Stimulated activated CD8-positive, alpha-beta memory T cell treated with anti-CD3 and anti-CD28 coated beads, Interleukin-15, amount 100 ng/mL, for 24 hours (primary cell): ENCODE data around the gene CEP57.

Experiments used
- DNase-seq: peaks from one replicate; pipeline ENCODE4 v3.0.0-alpha.2; 2020; ENCODE audit warnings: low read depth

Gene CEP57

DNA sequence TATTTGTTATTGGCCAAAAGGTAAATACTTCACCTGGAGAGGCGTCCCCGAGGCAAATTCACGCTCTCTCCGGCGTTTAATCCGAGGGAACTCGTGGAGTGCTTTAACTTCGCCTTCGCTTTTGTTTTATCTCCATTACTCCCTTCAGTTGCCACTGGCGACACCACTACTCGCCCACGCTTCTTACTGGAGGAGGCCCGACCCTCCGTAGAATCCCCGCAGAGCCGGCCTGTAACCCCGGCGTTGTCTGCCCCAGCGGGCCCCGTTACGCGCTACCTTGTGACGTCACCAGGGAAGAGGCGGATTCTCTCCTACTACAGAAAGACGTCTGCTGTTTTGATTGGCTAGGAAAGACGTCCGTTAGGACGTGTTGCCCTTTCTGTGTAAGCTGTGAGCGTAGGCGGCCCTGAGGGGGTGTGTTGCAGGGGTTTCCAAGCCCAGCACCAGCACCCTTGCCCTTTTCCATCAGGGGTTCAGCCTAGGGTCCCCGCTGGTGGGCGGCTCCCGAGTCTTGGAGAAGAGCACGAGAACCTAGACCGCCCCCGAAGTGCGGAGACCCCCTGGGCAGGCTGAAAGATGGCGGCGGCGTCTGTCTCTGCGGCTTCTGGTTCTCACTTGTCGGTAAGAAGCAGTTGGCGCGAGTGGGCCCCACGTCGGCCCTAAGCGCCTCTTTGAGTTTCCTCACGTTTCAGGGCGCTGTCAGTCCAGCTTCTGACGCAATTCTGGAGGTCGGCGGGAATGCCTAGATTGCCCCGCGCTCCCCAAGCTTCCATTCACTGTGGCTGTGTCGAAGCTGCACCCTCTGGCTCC, at the start of gene CEP57:
TSS of gene CEP57 (plus strand) at position 376 of the 810 bp plus-strand sequence. CDS start at position 577, 201 bp downstream.
- peak; percentile 72 for DNase-seq

DNA sequence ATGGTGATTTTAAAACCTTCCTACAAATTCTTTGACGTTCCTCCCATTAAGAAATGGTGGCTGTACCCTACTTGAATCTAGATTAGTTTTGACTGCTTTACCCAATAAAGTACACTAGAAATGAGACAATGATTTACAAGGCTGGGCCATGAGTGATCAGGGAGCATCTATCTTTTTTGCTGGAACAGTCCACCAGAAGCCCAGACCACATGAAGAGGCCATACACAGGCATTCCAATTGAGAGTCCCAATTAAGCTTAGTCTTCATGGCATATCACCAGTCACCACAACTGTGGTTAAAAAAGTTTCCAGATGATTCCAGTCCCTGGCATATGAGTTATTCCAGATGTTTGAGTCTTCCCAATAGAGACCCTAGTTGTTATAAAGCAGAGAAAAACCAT, 40.2 kb upstream of the CEP57 start:
- DNase-seq, result no peak

DNA sequence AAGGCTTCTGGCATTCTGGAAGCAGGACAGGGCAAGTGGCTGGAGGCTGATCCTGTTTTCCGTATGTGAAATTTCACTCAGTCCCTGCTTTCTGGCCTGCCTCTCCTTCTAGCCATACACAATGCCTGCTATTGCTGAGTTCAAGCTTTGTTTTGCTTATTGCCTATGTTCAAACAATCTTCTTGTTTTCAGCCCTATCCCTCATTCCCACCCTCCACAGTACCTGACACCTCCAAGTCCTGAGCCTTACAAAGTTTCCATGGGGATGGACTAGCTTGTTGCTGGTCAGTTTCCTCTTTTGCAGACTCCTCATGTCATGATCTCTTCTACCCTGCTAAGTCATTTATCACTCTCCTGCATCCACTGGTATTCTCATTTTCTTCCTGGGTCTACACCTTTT, 38.8 kb upstream of the CEP57 start:
- no peak for DNase-seq

DNA sequence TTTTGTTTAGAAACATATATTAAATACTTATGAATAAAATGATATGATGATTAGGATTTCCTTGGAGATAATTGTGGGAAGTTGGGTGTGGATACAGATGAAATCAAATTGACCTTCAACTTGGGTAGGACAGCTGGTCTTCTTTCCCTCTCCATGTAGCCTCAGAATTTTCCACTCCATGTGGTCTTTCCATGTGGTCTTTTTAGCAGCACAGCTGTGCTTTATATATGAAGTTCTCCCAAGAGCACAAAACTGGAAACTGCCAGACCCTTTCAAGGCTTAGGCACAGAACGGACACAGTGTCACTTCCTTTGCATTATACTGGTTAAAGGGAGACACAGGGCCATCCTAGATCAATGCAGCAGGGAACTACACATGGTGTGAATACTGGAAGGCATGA, 29.4 kb upstream of the CEP57 start:
- DNase-seq, result no peak

DNA sequence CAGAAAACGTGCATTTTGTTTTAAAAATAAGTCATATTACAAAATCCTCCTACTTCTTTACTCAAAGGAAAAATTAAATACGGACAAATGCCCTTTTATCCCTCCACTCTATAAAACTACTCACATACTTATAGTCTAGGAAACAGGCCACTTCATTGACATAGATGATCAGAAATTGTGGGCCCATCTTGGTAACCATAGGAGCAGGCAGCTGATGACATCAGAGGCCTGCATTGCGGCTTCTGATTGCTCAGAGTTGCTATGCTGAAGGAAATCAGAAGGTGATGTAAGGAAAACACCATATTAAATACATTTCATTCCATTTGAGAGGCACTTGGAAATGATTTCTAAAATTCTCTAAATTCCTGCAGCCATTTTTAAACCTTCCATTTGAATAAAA, 27.8 kb upstream of the CEP57 start:
- no peak for DNase-seq

DNA sequence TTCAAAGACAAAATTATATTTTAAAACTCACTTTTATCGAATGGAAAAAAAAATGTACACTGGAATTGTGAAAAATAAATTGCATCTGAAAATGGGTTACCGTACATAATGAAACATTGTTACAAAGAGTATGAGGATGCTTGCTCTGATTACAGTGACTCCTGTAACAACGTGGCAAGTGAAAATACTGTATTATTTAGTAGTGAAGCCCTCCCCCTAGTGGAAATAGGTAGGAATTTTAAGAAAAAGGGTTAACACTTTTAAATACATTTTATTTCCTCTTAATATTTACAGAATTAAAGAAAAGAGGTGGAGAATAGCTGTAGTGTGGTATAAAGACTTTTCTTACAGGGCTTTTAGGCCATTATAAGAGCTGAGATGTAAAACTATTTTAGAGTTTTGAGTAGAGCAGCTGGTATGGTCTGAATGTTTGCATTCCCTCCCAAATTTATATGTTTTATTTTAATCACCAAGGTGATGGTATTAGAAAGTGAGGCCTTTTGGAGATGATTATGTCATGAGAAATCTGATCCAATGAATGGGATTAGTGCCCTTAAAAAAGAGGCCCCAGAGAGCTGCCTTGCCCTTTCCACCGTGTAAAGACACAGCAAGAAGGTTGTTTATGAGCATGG, 25.9 kb upstream of the CEP57 start:
- DNase-seq, result no peak

DNA sequence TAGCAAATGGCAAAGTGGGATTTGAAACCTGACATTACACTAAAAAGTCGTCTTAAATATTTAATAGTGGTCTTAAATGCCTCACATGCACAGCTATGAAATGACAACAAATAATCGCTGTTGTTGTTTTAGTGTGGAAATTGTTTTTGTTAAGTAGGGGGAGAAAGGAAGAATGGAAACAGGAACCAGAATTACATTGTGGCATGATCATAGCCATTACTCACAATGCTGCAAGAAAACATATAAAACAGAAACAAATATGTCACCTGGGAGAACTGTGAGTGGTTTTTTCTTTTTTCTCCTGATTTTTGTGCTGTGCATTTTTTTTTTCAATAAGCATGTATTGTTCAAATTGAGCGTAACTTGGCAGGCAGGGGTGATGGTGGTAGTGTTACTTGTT, 23.6 kb upstream of the CEP57 start:
- no peak for DNase-seq

DNA sequence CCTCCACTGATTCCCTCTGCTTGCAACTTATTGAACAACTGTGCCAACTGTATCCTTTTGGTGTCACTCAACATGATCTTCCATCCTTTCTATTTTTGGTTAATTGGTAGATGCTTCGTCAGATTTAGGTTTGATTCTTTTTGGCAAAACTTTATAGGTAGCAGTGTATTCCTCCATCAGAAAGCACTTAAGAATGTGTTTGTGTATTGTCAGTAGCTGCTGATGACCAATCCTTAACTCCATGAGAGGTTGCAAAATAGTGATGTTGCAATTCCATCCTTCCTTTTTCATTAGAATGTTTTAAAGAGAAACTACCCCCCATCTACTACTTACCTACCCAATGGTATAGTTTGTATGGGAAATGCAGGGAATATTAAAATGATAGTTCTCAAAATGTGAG, 22.8 kb upstream of the CEP57 start:
- DNase-seq, result no peak

DNA sequence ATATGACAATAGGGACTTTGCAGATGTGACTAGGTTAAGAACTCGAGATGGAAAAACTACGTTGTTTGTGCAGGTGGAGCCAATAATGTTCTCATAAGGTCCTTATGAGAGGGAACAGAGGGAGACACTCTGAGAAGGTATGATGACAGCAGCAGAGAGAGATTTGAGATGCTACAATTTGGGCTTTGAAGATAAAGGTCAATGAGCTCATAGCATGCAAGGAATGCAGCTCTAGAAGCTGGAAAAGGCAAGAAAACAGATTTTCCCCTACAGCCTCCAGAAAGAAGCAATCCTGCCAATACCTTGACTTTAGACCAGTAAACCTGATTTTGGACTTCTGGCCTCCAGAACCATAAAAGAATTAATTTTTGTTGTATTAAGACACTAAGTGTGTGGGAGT, 21.8 kb upstream of the CEP57 start:
- no peak for DNase-seq

DNA sequence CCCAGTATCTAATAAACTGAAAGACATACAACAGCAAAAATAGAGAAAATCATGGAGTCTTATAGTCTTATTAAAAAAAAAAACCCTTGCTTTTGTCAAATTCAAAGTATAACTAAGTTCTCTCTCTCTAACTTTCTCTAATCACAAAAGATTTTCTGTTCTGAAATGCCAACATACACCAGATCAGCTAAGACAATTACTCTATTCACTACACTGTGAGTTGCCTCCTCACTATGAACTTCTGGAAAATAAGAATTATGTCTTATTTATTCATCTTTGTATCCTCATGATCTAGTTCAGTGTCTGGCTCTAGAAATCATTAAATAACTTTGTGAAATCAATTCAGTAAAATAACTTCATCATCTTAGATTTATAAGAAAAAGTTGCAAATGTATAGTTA, 13.4 kb upstream of the CEP57 start:
- no peak for DNase-seq

DNA sequence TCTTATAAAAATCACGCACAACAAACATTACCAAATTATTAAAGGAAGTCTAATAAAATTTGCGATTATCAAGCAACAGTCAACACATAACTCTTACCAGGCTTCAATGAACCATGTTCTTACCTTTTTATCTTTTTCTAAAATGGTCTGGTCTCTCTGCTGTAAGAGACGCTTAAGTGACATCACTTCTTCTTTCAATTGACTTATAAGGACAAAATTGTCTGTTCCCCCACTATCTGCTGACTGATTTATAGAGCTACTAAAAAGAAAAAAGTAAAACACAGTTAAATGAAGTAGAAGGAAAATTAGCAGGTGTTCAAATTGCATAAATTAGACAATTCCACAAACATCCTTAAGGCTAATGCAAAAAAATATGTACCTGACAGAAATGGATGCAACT, 11.6 kb upstream of the CEP57 start:
- no peak for DNase-seq

DNA sequence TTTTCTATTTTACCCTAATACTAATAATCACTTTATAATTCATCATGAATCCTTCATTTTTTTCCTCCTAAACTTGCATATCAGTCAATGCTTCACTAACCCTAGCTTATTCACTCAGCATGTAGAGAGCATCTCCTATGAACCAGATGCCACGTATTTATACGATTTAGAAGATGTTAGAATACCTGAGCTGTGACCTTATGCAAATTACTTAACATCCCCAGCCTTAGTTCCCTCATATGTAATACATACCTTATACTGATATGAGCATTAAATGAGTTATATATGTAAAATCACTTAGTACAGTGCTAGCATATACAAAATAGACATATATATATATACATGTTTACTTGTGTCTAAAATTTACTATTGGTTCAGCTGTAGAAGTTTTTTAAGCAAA, 9.8 kb upstream of the CEP57 start:
- DNase-seq, result no peak

DNA sequence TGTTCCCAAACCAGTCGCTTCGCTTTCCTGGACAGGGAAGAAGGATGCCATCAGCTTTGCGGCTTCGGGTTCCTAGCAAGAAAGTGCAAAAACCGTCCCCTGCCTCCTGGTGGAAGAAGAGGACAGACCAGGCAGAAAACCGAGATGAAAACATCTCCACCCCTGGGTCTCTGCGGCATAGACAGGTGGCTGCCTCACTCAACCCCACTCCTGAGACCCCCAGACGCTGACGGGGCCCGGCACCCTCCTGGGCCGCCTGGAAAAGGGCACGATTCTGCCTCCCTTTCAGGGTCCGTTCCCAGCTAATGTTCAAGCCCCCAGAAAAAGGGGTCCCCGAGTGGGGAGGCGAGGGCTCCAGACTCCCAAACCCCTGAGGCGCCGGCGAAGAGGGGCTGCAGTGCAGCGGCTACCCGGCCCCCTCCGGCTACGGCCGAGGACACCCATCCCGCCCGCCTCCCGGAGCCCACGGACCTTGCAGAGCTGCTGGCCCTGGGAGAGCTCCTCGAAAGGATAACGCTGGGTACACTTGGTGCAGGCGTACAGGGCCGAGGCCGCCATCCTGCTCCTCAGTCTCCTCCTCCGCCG, 1.3 kb upstream of the CEP57 start:
- DNase-seq, result no peak

DNA sequence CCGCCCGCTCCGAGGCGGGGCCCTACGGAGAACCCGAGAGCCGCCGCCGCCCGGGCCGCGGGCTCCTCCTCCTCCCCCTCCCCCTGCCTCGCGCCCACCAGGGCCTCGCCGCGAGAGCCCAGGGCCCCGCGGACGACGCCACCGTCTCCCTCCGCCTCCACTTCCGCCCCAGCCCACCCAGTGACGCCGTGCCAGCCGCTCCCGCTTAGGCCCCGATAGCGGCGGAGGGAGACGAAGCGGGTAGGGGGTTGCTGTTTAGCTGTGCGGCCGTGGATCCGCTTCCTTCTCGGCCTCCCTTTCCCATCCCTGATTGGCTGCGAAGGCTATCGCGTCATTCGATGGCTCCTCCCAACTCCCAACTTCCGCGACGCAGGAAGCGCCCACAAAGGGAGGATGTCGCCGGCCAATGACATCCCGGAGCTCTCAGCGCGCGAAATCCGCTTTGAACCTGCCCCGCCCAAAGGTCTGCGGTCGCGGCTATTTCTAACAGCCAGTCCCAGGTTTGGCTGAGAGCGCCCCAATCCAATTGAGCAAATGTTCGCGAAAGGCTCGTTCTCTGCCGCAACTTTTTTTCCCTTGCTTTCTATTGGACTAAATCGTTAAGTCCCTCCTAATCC, 684 bp upstream of the CEP57 start, which contains the start of gene FAM76B:
TSS of gene FAM76B (minus strand) at position 277 of the 617 bp plus-strand sequence. CDS start 304 bp downstream, outside the sequence.
- DNase-seq, result peak; percentile 78

DNA sequence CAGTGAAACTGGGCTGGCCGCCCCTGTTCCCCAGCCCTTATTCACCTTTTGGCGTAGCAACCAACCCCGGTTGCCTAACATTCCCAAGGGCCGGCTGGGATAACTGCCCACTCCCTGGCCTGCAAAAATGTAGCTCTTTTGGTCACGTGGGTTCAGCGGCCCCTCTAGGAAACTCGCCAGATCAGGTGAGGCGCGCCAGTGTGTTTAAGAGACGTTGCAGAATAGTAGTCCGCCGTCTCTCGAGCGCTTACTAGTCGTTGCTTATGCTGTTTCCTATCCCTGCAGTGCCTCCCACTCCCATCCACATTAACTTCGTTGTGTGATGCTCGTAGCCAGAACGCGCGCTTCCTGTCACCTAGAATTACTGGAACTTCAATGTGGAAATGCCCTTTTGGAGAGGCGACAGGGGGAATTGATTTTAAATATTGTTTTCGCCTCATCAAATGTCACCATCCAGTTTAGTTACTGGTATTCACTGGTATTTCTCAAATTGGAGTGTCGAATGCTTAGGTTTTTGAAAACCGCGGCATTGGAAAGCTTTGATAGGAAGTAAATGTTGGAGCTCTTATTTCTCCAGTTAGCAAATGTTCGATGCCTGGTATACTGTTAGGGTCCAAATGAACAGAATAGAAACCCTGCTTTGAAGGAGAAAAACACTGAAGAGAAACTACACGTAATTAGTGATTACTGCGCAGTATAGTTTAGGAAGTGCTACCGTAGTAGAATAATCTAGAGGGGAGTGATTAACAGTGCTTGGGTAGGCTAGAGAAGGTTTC, 823 bp downstream of the CEP57 start:
- peak; percentile 16 for DNase-seq

DNA sequence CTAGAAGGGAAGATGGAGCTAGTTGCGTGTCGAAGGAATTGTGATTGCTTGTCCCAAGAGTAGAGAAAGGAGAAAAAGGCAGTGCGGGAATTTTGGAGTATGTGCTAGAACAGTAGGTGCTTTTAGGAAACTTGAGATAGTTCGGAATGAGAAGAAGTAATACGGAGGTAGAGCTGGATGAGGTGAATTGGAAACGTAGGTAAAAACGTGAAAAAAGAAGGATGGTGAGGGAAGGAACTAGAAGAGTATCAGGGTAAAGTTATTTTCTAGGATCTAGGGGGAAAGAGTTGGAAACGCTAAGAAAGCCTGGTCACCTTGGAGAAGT, 1.4 kb downstream of the CEP57 start:
- no peak for DNase-seq

DNA sequence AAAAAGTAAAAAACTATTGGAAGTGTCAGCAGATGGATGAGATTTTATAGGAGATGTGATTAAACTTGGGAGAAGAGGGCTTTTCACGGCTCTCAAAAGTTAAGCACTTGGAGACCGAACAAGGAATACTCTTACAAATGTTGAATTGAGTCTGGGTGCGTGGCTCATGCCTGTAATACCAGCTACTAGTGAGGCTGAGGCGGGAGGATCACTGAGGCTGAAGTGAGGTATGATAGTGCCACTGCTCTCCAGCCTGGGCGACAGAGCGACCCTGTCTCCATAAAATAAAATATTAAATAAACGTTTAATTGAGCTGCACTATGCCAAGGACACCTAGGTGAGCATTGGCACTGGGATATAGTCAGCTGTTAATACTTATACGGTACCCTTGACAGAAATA, 1.9 kb downstream of the CEP57 start:
- DNase-seq, result no peak

DNA sequence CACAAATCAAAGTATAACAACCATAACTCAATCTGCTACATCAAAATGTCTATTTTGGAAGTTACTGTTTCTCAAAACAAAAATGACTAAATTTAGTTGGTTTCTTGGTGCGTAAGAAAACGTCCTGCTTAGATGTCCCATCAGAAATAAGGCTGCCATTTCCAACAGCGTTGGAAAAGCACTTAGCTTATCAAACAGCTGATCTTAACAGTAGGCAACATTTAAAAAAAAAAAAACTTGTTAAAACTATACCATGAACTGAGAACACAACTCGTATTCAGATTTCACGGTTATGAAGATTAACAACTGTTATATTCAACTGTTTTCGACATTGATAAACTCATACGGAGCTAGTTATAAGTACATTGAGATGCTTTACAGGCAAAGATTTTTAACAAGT, 2.4 kb downstream of the CEP57 start:
- DNase-seq, result no peak

DNA sequence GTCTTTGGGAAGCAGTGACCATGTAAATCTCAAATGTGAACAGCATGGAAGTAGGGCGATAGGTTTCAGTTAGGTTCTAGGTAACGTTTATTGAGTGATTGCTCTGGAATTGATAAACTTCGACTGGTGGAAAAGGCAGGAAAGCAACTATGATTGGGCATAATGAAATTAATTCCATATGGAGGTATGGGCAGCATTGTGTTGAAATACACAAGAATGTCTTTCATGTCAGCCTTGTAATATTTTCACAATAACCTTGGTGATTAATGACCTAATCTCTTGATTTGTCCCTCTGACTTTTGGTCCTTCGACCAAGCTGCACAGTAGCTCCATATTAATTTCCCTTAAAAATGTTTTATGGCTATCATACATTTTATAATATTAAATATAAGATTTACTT, 2.8 kb downstream of the CEP57 start:
- DNase-seq, result no peak

DNA sequence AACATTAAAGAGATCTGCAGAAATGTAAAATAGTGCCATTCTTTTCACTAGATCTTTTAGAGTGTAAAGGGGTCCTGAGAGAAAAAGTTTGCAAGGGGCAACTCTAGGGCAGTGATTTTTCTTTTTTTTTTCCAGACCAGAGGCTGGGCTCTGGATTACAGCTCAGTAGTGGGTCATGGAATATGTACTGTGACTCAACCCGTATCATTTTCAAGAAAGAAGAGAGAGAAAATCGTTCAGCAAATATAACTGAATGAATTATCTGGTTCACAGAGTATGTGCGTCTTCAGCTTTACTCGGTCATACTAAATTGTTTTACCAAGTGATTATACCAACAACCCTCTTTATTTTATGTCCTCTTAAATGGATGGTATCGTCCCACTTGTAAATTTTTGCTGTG, 3.8 kb downstream of the CEP57 start:
- DNase-seq, result no peak

DNA sequence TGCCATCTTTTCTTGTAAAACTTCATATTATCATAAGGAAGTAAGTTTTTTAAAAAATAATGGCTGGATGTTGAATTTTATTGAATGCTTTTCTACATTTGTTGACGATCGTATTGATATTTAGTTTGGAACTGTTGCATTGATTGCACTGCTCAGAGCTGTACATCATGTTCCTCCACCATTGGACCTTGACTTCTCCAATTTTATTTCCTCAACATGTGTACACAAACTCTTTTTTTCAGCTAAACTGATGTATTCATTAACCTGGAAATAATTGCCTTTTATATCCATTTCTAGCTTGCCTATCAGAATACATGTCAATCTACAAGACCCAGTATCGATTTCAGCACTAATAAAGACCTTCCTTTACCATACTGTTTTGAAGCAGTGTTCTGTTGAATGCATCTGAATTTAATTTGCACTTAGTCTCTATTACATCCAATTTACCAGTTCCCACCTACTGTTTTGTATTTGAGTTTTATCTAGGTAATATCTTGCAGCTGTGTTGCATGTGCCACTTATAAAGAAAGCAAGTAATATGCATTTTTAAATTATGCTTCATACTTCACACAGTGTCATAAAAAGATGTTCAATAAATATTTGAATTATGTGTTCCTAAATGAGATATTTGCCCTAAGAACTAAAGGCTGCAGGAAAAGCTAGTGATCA, 5.5 kb downstream of the CEP57 start:
- no peak for DNase-seq

DNA sequence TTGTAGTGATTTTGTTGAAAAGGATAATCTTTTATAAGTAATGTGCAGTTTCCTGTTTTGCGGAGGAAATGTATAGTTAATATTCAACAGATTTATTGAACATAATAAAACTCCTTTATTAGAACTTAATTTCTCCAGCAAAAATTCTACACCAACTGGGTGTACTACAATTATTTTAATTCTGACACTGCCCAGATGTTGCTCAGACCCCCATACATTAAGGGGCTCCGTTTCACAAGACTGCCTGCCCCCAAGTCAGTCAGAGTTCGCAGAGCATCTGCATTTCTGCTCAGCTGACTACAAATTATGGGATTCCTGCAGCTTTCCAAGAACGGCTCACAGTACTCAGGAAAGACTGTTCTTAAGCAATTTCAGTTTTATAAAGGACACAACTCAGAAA, 6.2 kb downstream of the CEP57 start:
- DNase-seq, result no peak
